CD4-positive, alpha-beta T cell treated with Interleukin-15 for 1 hour (primary cell): ENCODE results near the gene CCDC146.
"Not testable (repeated sequence)": the region's sequence is repeated elsewhere in the genome, so short reads cannot be mapped to it uniquely, and the experiment has no call there.

Experiments used
- DNase-seq: peaks from one replicate; pipeline ENCODE4 v3.0.0-alpha.2; 2020

Gene CCDC146

GRCh38 chr7:77121860-77122681, at the start of gene CCDC146:
Gene CCDC146 (plus strand): TSS chr7:77122615. CDS start chr7:77167669, 45,054 bp downstream.
- DNase-seq, result peak; percentile 98

GRCh38 chr7:77074786-77075396, 47.5 kb upstream of the CCDC146 start:
- DNase-seq, result not testable (repeated sequence)

- not testable (repeated sequence) for DNase-seq
Measured at GRCh38 chr7:77077060-77077459, 45.4 kb upstream of the CCDC146 start.

- DNase-seq, result not testable (repeated sequence)
Measured at GRCh38 chr7:77079112-77079511, 43.3 kb upstream of the CCDC146 start.

- DNase-seq, result not testable (repeated sequence)
Measured at GRCh38 chr7:77079624-77080023, 42.8 kb upstream of the CCDC146 start.

GRCh38 chr7:77080236-77080635, 42.2 kb upstream of the CCDC146 start:
- DNase-seq, result not testable (repeated sequence)

GRCh38 chr7:77082192-77082591, 40.2 kb upstream of the CCDC146 start:
- not testable (repeated sequence) for DNase-seq

- not testable (repeated sequence) for DNase-seq
Measured at GRCh38 chr7:77092301-77092700, 30.1 kb upstream of the CCDC146 start.

GRCh38 chr7:77100501-77100900, 21.9 kb upstream of the CCDC146 start:
- not testable (repeated sequence) for DNase-seq

- not testable (repeated sequence) for DNase-seq
Measured at GRCh38 chr7:77101187-77101586, 21.2 kb upstream of the CCDC146 start.

- not testable (repeated sequence) for DNase-seq
Measured at GRCh38 chr7:77102671-77103070, 19.7 kb upstream of the CCDC146 start.

- not testable (repeated sequence) for DNase-seq
Measured at GRCh38 chr7:77105904-77106303, 16.5 kb upstream of the CCDC146 start.

- not testable (repeated sequence) for DNase-seq
Measured at GRCh38 chr7:77107659-77108058, 14.8 kb upstream of the CCDC146 start.

GRCh38 chr7:77108362-77108761, 14.1 kb upstream of the CCDC146 start:
- DNase-seq, result not testable (repeated sequence)

- DNase-seq, result not testable (repeated sequence)
Measured at GRCh38 chr7:77112719-77113306, 9.6 kb upstream of the CCDC146 start.

GRCh38 chr7:77125486-77125885, 3.1 kb downstream of the CCDC146 start:
- DNase-seq, result not testable (repeated sequence)

GRCh38 chr7:77127009-77127408, 4.6 kb downstream of the CCDC146 start:
- not testable (repeated sequence) for DNase-seq

- DNase-seq, result not testable (repeated sequence)
Measured at GRCh38 chr7:77128582-77129410, 6.4 kb downstream of the CCDC146 start.

- not testable (repeated sequence) for DNase-seq
Measured at GRCh38 chr7:77131781-77132180, 9.4 kb downstream of the CCDC146 start.

GRCh38 chr7:77138668-77139067, 16.3 kb downstream of the CCDC146 start:
- DNase-seq, result not testable (repeated sequence)

GRCh38 chr7:77140291-77140690, 17.9 kb downstream of the CCDC146 start:
- not testable (repeated sequence) for DNase-seq

GRCh38 chr7:77152232-77152631, 29.8 kb downstream of the CCDC146 start:
- DNase-seq, result not testable (repeated sequence)
